NCI-H82 (cell line): ENCODE data around the gene RPL19.
A peak's percentile ranks its signal among the peaks of the same experiment; 100 is the strongest.

Source experiments
- DNase-seq: peaks from one replicate; lab custom pipeline; 2025; lab: John Stamatoyannopoulos, UW

The RPL19 gene

DNA sequence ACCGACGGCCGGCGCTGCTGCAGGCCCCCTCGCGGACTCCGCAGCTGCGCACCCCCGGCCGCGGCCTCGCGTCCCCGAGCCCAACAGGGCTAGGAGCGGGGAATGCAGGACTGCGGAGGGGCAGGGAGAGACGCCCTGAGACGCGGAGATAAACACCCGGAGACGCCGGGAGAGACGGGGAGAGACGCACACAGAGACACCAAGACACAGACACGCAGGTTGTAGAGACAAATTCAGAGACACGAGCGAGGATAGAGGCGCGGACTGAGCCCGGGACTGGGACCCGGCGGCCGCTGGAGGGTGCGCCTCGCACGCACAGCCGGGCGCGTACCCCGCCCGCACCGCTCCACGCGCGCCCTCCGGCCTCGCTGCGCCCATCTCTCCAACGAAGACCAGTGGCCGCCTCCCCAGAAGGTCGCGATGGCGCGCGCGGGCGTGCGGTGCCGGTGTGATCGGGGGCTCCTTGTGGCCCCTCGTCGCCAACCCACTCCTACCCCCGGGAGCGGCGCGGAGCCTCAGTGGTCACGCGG is 24.8 kb downstream of the RPL19 start:
- DNase-seq, result no peak

DNA sequence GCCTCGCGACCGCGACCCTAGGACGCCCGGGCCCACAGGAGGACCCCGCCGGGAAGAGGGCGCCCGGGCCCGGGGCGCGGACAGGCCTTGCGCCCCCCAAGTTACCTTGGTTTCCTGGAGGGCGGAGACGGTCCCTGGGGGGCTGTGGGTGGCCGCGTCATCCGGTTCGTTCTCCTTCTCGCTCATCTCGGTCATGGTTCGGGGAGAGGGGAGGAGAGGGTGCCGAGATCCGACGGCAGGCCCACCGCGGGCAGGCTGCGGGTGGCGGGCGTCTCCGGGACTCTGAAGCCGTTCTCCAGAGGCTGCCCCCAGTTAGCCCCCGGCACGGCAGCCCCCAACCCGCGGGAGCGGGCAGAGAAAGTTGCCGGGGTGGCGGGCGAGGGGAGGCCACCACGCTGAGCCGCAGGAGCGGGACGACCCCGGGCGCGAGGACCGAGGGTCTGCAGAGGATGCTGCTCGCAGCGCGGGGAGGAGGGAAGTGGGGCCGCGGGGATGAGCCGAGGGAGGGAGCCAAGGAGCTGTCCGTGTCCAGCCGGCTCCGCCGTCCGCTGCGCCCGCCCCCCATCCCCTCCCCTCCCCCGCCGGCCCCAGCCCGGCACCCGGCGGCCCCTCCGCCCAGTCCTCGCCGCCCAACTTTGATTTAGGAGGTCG is 25.4 kb downstream of the RPL19 start, which contains the start of gene STAC2:
Gene STAC2 (minus strand): TSS at position 638 of the 651 bp plus-strand sequence. CDS start 443 bp downstream, at position 195.
- peak; percentile 43 for DNase-seq

DNA sequence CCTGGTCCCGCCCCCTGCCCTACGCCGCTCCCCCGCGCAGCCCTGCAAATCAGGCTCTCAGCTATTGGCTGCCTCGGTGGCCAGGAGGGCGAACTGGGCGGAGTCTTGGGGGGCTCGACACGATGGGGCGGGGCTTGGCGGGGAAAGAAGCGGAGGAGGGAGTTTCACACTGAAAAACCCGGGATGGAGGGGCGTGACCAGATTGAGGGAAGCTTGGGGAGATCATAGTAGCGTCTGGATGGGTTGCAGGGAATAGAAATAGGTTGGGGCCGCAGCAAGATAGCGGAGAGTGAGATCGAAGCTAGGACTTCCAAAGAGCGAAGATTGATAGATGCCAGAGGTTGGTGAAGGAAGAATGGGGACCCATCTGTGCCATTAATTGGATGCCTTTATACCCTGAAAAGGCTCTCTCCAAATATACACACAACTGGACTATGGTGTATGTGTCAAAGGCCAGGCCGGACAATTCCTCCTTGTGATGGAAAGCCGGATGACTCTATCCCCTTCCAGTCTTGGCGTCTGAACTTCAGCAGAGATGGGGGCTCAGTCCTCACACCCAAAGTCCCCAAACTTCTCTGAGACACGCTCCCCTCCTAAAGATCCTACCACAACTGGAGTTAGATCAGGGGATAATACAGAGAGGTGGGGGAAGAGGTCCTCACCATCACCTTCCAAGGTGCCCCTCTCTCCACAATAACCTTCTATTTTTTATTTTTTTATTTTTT is 26.0 kb downstream of the RPL19 start:
- peak; percentile 98 for DNase-seq

DNA sequence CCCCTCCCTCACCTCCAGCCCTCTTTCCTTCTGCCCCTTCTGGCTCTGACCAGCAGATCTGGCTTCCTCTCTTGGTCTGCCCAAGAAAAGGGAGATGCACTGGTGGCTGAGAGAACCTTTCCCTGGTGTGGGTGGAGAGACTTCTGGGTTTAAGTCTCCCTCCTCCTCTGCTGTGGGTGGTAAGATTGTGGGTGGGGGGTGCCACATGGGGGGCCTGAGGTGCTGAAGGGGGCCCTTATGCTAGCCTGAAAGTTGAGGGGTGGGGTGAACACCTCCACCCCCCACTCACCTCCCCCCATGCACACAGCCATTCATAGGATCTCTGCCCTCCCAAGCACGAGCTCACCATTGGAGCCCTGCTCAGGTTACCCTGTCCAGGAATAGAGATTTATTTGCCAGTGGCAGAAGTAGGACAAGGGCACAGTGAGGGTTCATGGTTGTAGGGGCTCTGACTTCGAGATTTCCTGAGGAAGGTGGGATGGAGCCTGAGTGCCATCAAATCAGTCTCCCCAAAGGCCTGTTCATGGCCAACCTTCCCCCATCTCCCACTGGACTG is 27.4 kb downstream of the RPL19 start:
- DNase-seq, result no peak

DNA sequence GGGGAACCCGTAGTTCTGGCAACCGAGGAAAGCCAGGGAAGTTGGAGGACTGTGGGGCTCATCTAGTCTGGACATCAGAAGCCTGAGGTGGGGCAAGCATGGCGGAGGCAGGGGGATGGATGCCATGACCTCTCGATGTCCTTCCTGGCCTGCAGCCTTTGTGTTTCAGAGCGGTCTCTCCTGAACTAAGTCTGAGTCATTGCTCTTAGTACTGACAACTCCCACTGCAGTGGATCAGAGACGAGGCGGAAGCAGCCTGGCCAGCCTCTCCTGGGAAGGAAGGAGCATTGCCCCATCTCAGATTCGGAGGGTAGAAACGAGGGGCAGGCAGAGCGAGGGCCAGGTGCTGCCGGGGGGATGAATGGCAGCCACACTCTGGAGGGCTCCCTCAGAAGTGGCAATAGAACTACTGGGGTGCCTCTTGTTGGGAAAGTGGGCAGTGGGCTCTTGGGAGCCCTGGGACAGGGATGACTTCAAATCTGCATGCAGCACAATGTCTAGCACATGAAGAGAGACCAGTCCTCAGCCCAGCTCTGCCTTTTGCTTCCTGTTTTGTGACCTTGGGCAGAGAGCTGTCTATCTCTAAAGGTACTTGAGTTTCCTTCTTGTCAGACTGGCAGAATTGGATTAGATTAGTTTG is 29.3 kb downstream of the RPL19 start:
- no peak for DNase-seq

DNA sequence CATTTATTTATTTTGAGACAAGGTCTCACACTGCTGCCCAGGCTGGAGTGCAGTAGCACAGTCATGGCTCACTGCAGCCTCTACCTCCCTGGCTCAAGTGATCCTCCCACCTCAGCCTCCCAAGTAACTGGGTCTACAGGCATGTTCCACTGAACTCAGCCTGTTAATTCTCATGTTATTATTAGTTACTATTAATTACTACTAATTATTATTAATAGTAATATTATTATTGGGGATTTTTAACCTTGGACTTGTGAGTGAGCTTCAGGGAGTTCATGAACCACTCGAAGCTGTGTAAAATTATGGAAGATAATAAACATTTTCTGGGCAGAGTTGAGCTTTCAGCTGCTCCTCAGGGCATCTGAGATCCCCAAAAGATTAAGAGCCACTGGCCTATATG is 30.3 kb downstream of the RPL19 start:
- no peak for DNase-seq

DNA sequence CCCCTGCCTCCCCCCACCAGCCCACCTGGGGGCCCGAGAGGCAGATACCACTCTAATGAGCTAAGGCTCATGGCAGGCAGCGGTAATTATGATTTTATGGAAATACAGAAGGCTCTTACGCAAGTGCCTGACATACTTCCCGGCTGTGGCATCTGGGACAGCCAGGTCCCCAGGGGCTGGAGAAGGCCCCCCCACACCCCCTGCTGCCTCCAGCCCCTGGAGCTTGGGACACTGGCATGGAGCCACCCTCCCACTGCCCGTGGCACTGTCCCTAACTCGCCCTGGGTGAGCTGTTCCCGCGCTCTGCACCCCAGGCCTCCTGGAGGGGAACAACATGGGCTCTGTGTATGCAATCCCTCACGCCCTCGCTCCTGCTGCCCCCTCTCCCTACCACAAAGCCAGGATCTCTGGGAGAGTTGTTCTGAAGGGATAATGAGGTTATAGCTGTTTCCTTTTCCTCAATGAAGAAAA is 31.0 kb downstream of the RPL19 start:
- DNase-seq, result peak; percentile 46

DNA sequence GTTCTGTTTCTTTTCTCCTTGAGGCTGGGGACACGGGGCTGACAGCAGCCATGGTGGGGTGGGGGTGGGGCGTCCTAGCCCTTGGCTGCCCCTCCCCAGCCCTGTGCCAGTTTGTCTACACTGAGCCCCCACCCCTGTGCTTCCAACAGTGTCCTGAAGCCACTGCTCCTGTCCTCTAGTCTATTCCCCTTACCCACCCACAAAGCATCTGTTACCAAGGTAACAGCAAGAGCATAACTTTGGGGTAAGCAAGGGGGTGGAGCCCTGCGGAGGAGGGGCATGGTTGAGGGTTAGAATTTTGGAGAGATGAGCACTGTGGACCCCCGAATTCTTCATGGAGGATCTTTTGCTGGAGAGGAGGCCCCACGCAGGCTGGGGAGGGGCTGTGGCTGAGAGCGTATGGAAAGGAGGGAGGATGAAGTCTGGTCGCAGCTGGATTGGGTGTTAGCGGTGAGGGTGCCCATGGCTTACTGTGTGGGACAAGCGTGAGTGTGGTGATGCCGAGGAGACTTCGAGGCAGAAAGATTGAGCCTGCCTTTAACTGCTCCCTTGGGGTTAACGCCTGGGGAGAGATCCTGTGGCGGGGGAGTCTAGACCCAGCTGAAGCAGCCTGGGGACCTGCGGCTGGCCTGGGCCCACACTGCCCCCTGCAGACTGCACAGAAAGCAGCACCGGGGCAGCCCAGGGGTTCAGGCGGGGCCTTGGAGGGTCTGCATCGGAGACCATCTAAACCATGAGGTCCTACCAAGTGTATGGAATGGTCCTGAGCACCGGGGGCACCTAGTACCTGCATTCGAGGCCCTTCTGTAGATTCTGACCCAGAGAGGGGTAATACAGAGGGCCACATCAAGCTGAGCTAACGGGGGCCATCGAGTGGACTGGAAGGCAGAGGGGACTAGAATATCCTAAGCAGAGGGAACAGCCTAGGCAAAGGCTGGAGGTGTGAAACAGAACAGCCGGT is 31.8 kb downstream of the RPL19 start:
- peak; percentile 93 for DNase-seq

DNA sequence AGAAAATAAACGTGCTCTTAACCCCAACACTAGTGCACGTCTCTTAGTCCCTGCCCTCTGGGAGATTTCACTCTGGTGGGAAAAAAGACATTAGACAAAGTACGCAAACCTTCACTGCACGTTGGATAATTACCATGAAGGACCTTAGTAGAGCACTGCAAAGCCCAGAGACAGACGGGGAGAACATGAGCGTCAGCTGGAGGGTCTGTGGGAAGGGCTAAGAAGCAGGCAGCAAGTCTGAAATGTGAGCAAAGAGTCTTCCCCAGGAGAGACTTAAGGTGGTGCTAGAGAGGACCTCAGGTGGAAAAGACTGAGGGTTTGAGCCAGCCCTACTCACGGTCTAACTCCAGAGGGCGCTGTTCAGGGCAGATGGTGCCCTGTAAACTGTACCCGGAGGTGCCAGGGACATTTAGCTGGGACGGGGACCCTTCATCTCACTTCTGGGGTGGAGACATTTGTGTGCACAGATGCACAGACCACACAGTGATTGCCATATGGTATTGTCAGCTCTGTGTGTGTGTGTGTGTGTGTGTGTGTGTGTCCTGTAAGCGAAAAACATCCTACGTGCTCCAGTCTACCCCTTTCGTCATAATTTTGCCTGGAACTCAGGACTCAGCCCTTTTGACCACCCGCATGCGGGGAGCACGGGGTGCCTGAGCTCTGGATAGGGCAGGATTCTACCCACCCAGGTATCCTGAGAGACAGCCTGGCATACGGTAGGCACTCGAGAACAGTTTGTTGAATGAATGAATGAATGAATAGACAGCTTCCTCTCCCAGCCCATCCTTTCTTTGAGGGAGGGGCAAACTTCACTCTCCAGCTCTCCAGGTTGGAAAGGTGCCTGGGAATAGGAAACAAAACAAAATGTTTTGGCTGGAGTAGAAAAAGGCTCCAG is 35.7 kb downstream of the RPL19 start:
- DNase-seq, result peak; percentile 96

DNA sequence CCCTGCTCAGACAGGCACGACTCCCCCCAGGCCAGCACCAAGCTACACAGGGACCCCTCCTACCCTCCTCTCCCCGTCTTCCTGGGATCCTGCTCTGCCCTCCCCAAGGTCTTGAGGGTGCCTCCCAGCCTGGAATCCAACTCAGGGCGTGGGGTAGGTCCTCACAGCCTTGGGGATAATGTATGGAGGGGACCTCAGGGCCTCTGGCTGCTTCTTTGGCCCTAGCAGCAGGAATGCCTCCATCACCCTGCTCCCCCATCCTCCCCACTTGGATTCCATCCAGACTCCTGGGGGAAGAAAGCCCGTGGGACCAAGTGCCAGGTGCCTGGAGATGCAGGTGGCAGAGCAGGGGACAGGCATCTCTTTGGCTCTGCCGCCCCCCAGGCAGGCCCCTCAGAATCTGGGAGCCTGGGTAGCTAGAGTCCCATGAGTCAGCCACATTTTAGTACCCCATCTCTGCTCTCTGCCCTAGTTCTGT is 36.4 kb downstream of the RPL19 start:
- DNase-seq, result no peak

DNA sequence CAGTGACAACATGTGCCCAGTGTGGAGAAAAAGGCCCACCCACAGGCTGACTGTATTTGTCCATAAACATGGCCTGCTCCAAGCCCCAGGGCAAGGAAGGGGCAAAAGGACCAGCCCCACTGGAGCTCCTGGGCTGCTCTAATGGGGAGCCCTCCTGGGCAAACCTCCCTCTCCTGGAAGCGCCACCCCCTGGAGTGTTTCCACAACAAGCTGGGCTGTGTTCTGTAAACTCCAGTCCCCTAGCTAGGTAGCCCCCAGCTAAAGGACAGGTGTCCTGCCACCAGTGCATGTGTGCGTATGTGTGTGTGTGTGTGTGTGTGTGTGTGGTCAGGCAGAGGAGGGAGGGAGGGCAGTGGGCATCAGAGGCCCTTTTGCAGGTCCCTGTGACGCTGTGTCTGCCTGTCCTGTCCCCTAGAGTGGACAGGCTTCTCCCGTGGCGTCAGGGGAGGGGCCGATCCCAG is 36.9 kb downstream of the RPL19 start:
- no peak for DNase-seq

DNA sequence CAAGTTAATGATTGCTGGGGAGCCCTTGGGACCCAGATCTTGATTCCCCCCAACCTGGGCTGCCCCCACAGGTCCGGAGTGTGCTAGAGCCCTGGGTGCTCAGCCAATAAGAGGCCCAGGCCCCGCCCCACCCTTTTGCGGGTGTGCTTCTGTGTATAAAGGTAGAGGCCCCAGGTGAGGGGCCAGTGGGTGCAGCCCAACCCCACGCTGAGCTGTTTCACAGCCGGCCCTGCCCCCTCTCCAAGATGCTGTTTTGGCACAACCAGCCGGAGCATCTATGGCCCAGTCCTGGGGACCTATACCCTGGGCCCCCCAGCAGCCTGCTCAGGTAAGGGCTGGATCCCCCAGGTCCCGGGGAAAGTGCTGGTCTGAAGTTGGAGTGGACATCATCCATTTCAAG is 37.5 kb downstream of the RPL19 start:
- no peak for DNase-seq

DNA sequence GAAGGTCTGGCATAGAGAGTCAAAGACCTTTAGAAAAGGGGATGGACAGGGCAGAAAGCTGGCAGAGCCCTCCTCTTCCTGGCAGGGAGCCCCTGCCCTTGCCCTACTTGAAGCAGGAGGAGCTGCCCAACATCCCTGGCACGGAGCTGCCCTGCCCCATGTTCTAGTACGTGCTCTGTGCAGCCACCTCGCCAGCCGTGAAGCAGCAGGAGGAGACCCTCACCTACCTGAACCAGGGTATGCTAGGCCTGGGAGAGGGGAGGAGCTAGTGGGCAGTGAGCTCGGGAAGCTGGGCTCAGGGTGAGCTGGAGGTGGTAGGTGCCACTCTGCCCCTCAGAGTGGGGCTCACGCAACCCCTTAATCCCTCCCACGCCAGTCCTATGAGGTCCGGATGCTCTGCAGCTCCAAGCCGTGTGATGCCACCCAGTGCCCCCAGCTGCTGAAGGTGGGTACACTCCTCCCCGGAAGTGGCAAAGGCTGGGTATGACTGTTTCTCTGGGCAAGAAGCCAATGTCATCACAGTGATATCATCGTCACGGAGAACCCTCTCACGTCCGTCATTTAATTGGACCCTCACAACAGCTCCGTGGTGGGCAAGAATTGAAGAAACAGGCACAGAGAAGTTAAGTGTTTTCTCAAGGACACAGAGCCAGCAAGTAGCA is 38.4 kb downstream of the RPL19 start:
- DNase-seq, result no peak

DNA sequence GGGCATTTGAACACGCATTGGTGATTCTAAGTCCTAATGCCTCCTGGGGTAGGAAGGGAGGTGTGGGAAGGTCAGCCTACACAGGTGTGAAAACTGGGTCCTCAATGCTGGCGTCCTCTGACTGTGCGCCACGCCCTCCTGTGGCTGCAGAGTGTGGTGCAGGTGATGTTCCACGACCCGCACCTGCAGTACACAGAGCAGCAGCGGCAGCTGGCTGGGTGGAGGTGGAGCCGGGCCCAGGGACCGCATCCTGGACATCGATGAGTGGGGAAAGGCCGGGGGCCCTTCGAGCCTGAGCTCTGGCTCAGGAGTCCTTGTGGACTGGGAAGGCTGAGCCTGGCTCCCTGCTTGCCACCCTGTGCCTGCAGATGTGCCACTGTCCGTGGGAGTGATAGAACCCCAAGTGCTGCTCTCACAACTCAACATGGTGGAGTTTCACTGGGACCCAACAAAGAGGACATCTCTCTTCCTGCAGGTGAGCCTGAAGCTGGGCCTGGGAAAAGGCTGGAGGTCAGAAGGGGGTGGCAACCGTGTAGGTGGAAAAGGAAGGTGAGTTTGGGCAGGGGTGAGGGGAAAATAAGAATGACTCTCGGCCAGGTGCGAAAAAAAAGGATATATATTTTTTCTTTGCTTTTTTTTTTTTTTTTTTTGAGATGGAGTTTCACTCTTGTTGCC is 39.7 kb downstream of the RPL19 start:
- DNase-seq, result peak; percentile 75

DNA sequence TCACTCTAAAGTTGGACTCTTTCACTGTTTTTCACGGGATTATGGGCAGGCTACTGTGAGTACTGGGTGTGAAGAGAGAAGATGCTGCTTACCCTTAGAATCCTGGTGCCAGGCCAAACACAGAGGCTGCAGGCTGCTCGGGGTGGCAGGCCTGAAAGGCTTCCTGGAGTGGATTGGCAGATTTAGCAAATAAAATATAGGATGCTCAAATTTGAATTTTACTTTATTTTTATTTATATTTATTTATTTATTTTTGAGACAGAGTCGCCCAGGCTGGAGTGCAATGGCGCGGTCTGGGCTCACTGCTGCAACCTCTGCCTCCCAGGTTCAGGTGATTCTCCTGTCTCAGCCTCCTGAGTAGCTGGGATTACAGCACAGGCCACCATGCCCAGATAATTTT is 40.5 kb downstream of the RPL19 start:
- no peak for DNase-seq

DNA sequence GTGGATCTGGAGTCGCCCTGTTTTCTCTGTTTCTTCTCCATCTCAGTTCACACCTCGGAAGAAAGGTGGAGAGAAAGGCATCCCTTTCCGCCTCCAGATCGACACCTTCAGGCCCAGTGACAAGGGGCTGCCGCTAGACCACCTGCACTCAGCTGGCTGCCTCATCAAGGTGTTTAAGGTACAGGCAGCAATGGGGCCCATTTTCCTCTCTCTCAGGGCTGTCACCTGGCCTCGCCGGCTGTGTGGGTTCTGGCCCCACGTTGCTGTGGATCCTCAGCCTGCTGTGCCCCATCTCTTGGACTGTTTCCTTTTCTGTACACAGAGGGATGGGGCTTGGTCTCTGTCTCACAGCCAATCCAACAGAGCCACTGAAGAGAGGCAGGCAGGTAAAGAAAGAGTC is 43.1 kb downstream of the RPL19 start:
- DNase-seq, result no peak

DNA sequence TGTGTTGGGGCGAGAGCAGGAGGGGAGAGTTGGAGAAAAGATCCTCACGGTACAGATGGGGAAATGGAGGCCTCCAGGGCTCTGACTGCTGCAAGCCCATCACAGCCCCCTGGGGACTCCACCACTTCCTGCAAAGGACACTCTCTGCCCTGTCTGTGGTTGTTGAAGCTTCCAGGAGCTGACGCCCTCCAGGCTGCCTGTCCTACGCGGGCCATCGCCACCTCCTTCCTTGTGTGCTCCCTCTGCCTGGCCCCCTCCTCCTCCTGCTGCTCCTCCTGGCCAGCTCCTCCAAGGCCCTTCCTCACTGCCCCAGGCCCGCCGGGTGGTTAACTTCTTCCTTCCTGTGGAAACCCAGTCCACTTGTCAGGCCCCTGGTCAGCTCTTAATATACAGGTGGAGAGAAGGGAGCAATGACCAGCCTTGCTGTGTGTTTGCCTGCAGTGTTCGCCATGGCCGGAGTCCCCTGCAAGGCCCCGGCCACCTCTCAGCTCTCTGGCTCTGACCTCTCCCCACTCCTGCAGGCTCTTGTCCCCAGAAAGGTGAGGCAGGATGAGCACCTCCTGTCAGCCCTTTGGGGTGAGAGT is 44.0 kb downstream of the RPL19 start:
- no peak for DNase-seq
